ENCODE measurements around the gene VPS41.

Gene VPS41

DNA sequence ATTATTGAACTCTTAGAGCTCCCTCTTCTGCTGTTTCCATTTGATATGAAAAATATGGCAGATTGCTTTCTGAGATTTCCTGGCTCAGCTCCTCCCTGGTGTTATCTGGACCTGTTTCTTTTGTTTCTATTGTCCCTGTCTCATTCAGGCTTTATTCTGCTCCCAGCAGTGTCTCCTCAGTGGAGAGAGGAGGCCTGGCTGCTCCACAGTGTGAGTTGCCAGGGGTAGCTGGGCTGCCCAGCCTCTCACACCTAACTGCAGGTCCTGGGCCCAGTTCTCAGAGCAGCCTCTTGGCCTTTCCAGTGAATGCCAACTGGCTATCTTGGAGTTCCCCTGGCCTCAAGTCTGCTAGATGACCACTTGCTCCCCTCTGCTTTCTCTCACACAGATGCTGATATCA lies 127.0 kb downstream of the VPS41 start:
- no peak for DNase-seq (ENCODE audit: extremely low read depth, low read depth)
- TF ChIP-seq, protein P1, sequence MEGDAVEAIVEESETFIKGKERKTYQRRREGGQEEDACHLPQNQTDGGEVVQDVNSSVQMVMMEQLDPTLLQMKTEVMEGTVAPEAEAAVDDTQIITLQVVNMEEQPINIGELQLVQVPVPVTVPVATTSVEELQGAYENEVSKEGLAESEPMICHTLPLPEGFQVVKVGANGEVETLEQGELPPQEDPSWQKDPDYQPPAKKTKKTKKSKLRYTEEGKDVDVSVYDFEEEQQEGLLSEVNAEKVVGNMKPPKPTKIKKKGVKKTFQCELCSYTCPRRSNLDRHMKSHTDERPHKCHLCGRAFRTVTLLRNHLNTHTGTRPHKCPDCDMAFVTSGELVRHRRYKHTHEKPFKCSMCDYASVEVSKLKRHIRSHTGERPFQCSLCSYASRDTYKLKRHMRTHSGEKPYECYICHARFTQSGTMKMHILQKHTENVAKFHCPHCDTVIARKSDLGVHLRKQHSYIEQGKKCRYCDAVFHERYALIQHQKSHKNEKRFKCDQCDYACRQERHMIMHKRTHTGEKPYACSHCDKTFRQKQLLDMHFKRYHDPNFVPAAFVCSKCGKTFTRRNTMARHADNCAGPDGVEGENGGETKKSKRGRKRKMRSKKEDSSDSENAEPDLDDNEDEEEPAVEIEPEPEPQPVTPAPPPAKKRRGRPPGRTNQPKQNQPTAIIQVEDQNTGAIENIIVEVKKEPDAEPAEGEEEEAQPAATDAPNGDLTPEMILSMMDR (IDR thresholded peaks at IDR 0.05; ENCODE audit: low read depth, low read length): no peak

DNA sequence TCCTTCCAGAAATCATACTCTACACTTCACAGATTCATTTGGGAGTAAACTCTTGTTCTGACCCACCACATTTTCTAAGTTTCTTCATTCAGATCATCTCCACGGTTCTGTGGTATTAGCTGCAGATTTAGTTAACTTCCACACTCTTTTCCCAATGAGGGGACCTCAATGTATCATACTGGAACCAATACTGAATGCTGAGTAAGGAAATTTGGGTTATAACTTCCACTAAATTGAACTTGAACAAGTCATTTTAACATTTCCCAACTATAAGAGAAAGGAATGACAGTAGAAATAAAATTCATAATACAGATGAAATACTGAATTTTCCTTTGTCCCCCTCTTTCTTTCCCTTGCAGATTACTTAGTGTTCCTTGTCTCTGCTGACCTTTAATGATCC lies 131.4 kb downstream of the VPS41 start:
- DNase-seq (ENCODE audit: extremely low read depth, low read depth): no peak
- TF ChIP-seq, protein P1 (IDR thresholded peaks at IDR 0.05; ENCODE audit: low read depth, low read length): no peak

DNA sequence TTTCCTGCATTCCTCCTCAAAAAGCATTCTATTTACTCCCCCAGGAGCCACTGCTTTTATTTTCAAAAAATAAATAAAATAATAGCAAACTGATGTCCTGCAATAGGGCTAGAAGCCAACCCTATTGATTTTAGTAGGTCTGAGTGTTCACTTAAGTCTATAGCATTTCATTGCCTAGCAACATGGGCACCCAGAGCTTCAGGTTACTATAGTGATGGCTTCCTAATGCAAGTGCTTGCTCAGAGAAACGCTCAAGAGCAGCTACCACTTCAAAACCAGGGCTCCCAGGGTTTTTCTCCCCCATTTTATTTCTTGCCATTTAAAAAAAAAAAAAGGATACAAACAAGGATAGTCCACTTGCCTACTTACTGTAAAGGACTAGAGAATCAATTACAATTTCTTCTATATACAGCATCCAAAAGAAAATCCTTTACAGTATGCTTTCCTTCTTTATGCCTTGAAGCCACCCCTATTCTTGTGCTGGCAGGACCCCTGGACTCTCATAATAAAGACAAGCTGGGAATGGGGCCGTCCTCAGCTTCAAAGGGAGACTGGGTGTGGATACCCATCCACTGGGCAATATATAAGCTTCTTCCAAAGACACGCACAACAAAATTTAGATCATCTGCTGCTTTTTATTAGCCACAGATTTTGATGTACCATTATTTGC lies 133.3 kb downstream of the VPS41 start:
- TF ChIP-seq, protein P1 (IDR thresholded peaks at IDR 0.05; ENCODE audit: low read depth, low read length): no peak
- no peak for DNase-seq (ENCODE audit: extremely low read depth, low read depth)

DNA sequence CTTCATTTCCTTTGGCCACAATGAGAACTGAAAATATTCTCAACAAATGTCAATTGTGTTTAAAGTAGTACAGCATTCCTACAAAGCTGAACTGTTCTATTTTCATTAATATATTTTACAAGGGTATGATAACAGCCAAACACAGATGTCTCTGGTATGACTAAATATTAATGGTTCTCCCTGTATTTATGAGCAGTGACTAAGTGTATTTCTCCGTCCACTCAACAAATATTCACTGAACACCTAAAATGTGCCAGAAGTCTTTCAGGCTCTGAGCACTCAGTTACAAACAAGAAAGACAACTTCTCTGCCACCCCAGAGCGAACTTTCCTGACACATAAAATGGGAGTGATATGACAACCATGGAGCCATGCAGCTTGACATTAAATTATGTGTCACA lies 135.6 kb downstream of the VPS41 start:
- DNase-seq (ENCODE audit: extremely low read depth, low read depth): no peak
- TF ChIP-seq, protein P1 (IDR thresholded peaks at IDR 0.05; ENCODE audit: low read depth, low read length): no peak

DNA sequence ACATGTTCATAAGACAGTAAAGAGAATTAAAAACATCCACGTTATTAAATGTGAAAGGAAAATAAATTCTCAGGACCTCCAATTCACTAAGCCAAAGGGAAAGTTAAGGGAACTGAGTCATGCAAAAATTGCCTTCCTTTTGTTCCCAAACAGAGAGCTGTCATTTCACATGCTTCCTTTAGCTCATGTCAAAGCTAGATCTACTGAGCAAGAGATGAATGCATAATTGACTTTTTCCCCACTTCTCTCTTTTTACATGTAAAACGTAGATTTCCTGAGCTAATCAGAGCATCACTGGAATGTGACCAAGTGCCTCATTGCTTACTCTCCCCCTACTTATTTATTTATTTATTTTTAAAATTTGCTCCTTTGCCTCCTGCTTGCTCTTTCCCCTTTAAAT lies 148.8 kb downstream of the VPS41 start:
- TF ChIP-seq, protein P1 (IDR thresholded peaks at IDR 0.05; ENCODE audit: low read depth, low read length): no peak

DNA sequence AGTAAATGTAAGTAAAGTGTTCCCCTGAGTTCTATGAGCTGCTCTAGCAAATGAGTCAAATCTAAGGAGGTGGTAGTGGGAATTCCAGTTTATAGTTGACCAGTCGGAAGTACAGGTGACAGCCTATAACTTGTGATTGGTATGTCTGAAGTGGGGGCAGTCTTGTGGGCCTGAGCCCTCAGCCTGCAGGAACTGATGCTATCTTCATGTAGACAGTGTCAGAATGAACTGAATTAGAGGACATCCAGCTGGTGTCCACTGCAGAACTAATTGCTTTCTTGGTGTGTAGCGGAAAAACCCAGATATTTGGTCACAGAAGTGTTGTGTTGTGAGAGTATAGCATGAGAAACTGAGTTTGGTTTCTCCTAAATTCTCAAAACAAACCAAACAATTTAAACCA lies 150.0 kb downstream of the VPS41 start:
- TF ChIP-seq, protein P1 (IDR thresholded peaks at IDR 0.05; ENCODE audit: low read depth, low read length): no peak
- DNase-seq (ENCODE audit: extremely low read depth, low read depth): no peak

More for the DNA sequence above, 148.8 kb downstream of the VPS41 start:
- no peak for DNase-seq (ENCODE audit: extremely low read depth, low read depth)

DNA sequence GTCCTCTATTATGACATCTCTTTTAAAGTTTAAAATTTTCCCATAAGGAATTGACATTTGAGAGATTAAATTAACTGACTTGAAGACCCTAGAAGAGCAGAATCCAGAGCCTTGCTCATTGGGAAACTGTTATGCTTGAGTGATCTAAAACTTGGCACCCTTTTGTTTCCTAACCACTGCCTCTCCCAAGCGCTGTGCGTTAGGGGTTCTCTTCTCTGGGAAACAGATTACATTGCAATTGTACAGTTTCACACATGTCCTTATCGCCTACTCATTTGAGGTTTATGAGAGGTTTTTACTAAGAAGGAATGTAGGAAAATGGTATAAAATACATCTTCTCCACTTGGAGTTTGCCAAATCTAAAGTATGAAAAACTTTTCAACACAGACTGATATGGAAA lies 151.1 kb downstream of the VPS41 start:
- TF ChIP-seq, protein P1 (IDR thresholded peaks at IDR 0.05; ENCODE audit: low read depth, low read length): no peak
- no peak for DNase-seq (ENCODE audit: extremely low read depth, low read depth)
